HG03439 (cell line): Measurements from ENCODE around the gene SUMO3.

Experiments used
- ATAC-seq: cut with Tn5 transposase; IDR thresholded peaks from one replicate; pipeline ENCODE4 v1.9.1; 2021; ENCODE audit warnings: mild to moderate bottlenecking, moderate library complexity; ENCODE audit not compliant: unreplicated experiment

SUMO3 gene

DNA sequence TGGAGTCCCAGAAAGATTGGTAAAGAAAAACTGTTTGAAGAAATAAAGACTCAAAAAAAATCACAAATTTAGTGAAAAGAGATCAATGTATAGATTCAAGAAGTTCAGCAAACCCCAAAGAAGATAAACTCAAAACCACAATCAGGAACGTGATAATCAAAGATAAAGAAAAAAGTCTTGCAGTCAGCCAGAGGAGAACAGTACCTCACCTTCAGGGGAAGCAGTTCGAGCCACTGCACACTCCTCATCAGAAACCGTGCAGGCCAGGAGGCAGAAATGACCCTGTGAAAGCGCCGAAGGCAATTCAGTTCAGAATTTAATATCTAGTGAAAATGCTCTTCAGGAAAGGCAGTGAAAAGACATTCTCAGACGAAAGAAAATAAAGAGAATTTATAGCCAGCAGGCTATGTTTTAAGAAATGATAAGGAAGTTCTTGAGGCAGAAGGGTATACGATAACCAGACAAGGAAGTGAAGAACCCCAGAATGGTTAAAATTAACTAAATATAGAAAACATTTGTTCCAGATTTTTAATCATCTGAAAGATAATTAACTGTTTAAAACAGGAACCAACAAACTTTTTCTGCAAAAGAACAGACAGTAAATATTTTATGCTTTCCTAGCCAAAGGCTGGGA, 13.5 kb upstream of the SUMO3 start:
- ATAC-seq, result no peak

GRCh38 chr21:44829507-44830092, 11.7 kb upstream of the SUMO3 start:
- no peak for ATAC-seq

DNA sequence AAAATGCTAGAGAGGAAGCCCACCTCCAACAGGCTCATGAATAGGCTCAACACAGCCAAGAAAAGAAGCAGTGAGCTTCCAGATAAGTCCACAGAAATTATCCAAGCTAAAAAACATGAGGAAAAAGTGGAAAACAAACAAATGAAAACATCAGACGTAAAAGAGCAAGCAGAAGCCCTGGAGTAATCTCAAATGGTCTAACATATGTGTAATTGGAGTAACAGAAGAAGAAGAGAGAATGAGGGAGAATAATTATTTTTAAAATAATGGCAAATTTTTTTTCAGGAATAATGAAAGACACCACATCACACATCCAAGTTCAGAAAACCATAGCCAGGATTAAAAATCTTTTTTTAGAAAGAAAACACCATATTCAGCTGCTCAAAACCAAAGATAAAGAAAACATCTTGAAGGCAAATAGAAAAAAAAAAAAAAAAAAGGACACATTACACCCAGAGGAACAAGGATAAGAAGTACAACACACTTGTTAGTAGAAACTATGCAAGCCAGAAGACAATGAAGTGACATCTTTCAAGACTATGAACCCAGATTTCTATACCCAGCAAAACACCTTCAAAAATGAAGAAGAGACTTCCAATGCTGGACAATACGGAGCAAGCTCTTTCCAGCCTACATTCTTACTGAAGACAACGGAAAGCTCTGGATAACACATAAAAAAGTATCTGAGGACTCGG, 10.6 kb upstream of the SUMO3 start:
- ATAC-seq, result no peak

GRCh38 chr21:44823179-44823660, 5.4 kb upstream of the SUMO3 start:
- no peak for ATAC-seq

- no peak for ATAC-seq
Measured at GRCh38 chr21:44822484-44823178, 4.8 kb upstream of the SUMO3 start.

DNA sequence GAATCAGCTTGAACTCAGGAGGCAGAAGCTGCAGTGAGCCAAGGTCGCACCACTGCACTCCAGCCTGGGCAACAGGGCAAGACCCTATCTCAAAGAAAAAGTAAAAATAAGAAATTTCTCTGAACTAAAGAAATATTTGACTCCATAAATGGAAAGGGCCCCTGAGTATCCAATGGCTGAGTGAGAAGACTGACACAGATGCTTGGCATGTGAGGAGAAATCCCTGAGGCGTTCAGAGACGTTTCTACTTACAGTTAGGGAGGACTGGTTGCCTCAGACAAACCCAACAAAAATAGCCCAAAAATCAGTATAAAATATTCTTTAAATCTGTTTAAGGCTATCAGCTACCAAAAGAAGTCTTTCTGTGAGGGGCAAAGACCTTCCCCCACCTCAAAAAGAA, 3.0 kb upstream of the SUMO3 start:
- no peak for ATAC-seq

- no peak for ATAC-seq
Measured at GRCh38 chr21:44819283-44820243, 1.7 kb upstream of the SUMO3 start.

- no peak for ATAC-seq
Measured at GRCh38 chr21:44818640-44819011, 764 bp upstream of the SUMO3 start.

DNA sequence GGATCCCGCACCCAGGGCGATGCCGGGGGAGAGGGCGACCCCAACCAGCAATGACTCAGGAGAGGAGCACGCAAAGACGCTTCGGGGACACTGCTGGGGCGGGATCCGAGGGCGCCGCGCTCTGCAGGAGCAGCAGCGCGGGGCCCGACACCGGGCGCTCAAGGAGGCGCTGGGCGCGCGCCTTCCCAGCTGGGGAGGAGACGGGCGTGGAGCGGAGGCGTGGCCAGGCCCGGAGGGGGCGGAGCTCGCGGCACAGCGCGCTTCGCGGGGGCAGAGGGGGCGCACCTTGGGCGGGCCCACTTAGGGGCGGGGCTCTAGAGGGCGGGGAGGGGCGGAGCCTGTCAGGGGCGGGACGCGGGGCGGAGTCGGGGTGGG, 369 bp downstream of the SUMO3 start:
- ATAC-seq, result peak; percentile 77

GRCh38 chr21:44816761-44817505, 929 bp downstream of the SUMO3 start:
- no peak for ATAC-seq

DNA sequence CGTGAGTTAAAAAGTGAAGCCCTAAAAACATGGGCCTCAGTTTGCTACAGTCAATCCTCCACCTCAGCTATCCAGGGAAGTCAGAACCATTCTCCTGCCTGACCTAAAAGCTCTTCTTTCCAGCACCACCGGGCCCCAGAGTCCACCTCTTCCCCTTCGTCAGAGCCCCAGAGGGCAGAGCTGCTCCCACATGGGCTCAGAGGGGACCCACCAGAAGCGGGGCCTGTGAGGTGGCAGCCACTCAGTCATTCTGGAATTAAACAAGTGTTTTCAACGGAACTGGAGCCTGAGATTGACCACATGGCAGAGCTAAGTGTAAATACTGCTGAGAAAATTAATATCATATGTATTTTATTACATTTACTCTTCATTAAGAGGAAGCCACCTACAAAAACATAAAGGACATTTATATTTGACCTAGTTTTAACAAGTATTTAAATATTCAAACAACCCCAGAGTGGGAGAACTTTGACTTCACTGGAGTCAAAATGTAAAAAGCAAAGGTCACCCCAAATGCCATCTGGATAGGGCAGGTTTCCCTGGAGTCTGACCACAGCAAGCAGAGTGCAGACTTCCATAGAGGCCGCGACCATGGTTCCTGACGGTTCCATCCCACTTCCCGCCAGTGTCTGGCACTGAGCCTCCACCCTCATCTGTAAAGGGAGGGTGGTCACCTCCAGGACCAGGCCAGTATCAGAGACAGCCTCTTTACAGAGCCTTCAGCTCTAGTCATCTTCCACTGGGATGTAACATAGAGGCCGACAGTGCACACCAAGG, 1.8 kb downstream of the SUMO3 start:
- ATAC-seq, result no peak

DNA sequence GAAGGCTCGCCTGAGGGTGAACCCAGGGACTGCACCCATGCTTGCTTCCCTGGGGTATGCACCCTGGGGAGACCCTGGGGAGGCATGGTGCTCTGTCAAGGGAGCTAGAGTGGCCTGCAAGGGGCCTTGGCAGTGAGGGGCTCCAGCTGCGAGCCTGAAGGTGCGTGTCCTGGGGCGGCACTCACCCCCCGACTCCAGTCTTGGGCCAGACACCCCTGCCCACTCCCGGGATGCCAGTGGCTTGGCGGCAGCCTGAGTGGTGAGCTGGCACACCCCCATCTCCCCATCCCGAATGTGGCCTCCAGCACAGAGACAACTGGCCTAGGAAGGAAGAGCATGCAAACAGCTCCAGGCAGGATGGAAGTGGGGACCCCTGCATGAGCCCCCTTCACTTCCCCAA, 2.6 kb downstream of the SUMO3 start:
- no peak for ATAC-seq

DNA sequence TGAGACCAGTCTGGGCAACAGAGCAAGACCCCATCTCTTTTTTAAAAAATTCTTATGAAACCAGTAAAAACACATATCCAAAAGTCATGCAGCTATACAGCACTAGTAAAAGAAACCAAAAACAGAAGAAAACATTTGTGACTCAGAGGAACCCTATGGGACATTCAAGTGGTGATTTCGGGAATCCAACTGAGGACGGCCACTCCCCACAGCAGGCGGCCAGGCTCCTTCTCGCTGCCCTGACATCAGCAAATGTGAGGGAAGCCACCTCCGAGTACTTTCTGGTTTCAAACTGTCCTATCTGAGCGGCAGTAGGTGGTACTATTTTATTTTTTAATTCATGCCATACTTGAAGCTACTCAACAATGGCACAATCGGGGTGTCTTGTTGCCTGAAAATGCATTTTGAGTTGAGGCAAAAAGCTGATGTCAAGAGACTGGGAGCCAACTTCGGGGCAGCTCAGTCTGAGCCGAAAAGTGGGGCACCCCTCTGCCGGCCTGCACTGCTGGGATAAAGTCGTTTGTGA, 3.3 kb downstream of the SUMO3 start:
- ATAC-seq, result no peak

DNA sequence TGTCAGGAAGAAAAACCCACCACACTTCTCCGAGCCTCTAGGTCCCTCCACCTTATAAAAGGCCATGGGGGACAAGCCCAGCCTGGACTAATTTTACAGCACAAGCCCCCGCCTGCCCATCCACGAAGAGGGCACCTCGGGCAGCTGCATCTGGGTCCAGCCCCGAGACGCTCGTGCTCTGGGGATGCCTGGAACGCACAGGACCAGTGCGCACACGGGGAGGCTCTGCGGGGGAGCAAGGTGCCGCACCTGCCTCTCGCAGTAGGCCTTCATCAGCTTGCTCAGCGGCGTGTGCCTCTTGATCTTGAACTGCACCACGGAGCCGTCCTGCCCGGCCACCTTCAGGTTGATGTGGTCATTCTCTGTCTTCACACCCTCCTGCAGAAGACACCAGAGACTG, 4.1 kb downstream of the SUMO3 start:
- no peak for ATAC-seq

- ATAC-seq, result no peak
Measured at GRCh38 chr21:44813149-44813548, 4.7 kb downstream of the SUMO3 start.

- no peak for ATAC-seq
Measured at GRCh38 chr21:44812640-44813039, 5.2 kb downstream of the SUMO3 start.

DNA sequence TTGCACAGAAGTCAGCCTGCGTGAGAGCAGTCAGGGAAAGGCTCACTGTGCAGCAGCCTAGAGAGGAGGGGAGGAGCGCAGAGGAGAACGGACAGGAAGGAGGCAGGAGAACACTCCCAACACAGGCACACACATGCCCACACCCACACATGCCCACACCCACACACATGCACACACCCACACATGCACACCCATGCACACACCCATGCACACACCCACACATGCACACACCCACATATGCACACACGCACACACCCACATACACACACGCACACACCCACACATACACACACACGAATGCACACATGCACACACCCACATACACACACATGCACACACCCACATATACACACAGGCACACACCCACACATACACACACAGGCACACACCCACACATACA, 7.1 kb downstream of the SUMO3 start:
- ATAC-seq, result no peak

DNA sequence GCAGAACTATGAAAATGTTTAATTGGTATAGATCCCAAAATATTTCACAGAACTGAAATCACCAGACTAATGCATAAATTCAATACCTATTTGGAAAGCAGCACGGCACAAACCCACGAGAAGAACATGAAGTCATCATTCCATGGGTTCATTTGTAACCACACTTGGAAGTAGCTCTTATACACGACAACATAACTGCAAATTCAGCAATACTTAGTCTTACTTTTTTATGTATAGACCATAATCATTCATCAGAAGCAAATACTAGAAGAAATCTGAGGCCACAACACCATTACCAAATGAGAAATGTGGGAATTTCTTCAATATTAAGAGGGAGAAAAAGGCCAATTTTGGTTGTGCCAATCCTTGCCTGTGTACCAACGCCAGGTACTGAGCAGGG, 12.0 kb downstream of the SUMO3 start:
- no peak for ATAC-seq

DNA sequence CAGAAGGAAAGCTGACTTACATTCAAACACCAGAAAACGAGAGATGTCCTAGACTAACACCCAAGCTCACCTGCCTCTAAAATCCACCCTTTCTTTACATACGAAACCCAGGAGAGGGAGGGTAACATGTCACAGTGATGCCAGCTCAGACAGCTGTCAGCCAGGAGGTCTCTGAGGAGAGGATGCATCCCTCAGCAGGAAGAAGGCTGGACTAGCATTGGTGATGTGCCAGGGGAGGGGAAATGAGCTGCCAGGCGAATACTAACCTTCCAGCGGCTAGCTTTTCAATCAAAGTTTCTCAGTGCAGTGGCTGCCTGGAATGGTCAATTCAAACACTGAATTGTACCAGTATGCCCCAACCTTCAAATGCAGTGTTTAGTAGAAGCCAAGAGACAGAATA, 12.6 kb downstream of the SUMO3 start:
- ATAC-seq, result no peak
